GM23338 (cell line): Measurements from ENCODE around the gene SOS2. TPM values are rescaled to one million over a fixed set of nuclear protein-coding genes. Genes with fewer than 3 reads are reported as not detected.

Experiments
- ATAC-seq: fragments of 200-7000 bp; cut with Tn5 transposase; 3 replicates; pipeline ENCODE4 v1.9.1; 2020
- DNase-seq: peaks from one replicate; pipeline ENCODE4 v3.0.0-alpha.2; 2015; ENCODE audit warnings: low spot score
- H2AFZ ChIP-seq: fragments of 200-600 bp; sonication (generic); 2 replicates; pipeline ENCODE4 v1.8.0; 2016; ENCODE audit warnings: antibody characterized with exemption, mild to moderate bottlenecking, moderate library complexity
- H3F3A ChIP-seq: fragments of 200-600 bp; sonication (generic); replicated peaks from 2 replicates; pipeline ENCODE4 v1.8.0; 2017; ENCODE audit warnings: antibody characterized with exemption, mixed run types, low read depth
- H3K27ac ChIP-seq: fragments of 200-600 bp; sonication (generic); 2 replicates; pipeline ENCODE4 v1.6.1; 2016; ENCODE audit warnings: low read depth
- H3K27me3 ChIP-seq: fragments of 200-600 bp; sonication (generic); 2 replicates; pipeline ENCODE4 v1.8.0; 2016; ENCODE audit warnings: mild to moderate bottlenecking, mixed run types, moderate library complexity; ENCODE audit not compliant: insufficient read depth
- H3K36me3 ChIP-seq: fragments of 200-600 bp; sonication (generic); 2 replicates; pipeline ENCODE4 v1.8.0; 2016; ENCODE audit warnings: mild to moderate bottlenecking; ENCODE audit not compliant: insufficient read depth
- H3K4me1 ChIP-seq: fragments of 200-600 bp; sonication (generic); 2 replicates; pipeline ENCODE4 v1.8.0; 2016; ENCODE audit warnings: mild to moderate bottlenecking, moderate library complexity; ENCODE audit not compliant: insufficient read depth
- H3K4me2 ChIP-seq: fragments of 200-600 bp; sonication (generic); 2 replicates; pipeline ENCODE4 v1.7.1; 2017; ENCODE audit warnings: mixed run types
- H3K4me3 ChIP-seq: fragments of 200-600 bp; sonication (generic); 2 replicates; pipeline ENCODE4 v1.6.1; 2016; ENCODE audit warnings: mixed run types
- H3K79me2 ChIP-seq: fragments of 200-600 bp; sonication (generic); replicated peaks from 2 replicates; pipeline ENCODE4 v1.8.0; 2017; ENCODE audit warnings: mild to moderate bottlenecking; ENCODE audit not compliant: insufficient read depth
- H3K9me2 ChIP-seq: fragments of 200-600 bp; sonication (generic); 2 replicates; pipeline ENCODE4 v1.8.0; 2017; ENCODE audit not compliant: insufficient read depth
- H4K20me1 ChIP-seq: fragments of 200-600 bp; sonication (generic); replicated peaks from 2 replicates; pipeline ENCODE4 v1.8.0; 2017; ENCODE audit warnings: mild to moderate bottlenecking; ENCODE audit not compliant: insufficient read depth
- H3K27ac Mint-ChIP-seq: 2 replicates; pipeline ENCODE4 v1.8.0; 2020; ENCODE audit warnings: inconsistent platforms, mild to moderate bottlenecking, moderate library complexity, mixed read lengths
- H3K27me3 Mint-ChIP-seq: 3 replicates; pipeline ENCODE4 v1.8.0; 2022; ENCODE audit warnings: low read depth, mild to moderate bottlenecking, moderate library complexity, mixed read lengths, inconsistent platforms; ENCODE audit not compliant: insufficient read depth, poor library complexity
- H3K36me3 Mint-ChIP-seq: 3 replicates; pipeline ENCODE4 v1.8.0; 2021; ENCODE audit warnings: low read depth, mild to moderate bottlenecking, inconsistent platforms, moderate library complexity, mixed read lengths
- H3K4me1 Mint-ChIP-seq: 3 replicates; pipeline ENCODE4 v1.8.0; 2020; ENCODE audit warnings: mild to moderate bottlenecking, inconsistent platforms, mixed read lengths
- H3K4me3 Mint-ChIP-seq: 3 replicates; pipeline ENCODE4 v1.8.0; 2021; ENCODE audit warnings: moderate library complexity, mild to moderate bottlenecking, inconsistent platforms, mixed read lengths
- H3K9me3 Mint-ChIP-seq: 3 replicates; pipeline ENCODE4 v1.8.0; 2020; ENCODE audit warnings: moderate library complexity, mild to moderate bottlenecking, inconsistent platforms, mixed read lengths
- CREB1 ChIP-seq: fragments of 250-450 bp; sonication (Bioruptor Pico); IDR thresholded peaks from 2 replicates; pipeline ENCODE4 v1.5.0; 2020; ENCODE audit warnings: low read depth, mild to moderate bottlenecking, moderate library complexity
- EZH2 ChIP-seq: fragments of 200-600 bp; sonication (generic); IDR thresholded peaks from one replicate; pipeline ENCODE4 v1.8.0; 2017; ENCODE audit warnings: antibody characterized with exemption, mild to moderate bottlenecking, low read depth; ENCODE audit not compliant: unreplicated experiment
- EZH2phosphoT487 ChIP-seq: fragments of 200-600 bp; sonication (generic); IDR thresholded peaks from one replicate; pipeline ENCODE4 v1.8.1; 2018; ENCODE audit warnings: antibody characterized with exemption; ENCODE audit not compliant: unreplicated experiment
- JUNB ChIP-seq: IDR thresholded peaks from one replicate; pipeline ENCODE4 v1.6.1; 2016; ENCODE audit warnings: antibody characterized with exemption; ENCODE audit not compliant: unreplicated experiment
- NANOG ChIP-seq: IDR thresholded peaks from 2 replicates; pipeline ENCODE4 v1.6.1; 2016; ENCODE audit warnings: antibody characterized with exemption, borderline replicate concordance
- POLR2AphosphoS5 ChIP-seq: IDR thresholded peaks from 2 replicates; pipeline ENCODE4 v1.6.1; 2016; ENCODE audit warnings: antibody characterized with exemption, low read depth
- STAT1 ChIP-seq: IDR thresholded peaks from one replicate; pipeline ENCODE4 v1.6.1; 2016; ENCODE audit warnings: antibody characterized with exemption; ENCODE audit not compliant: unreplicated experiment
- ZNF114 ChIP-seq: fragments of 250-450 bp; sonication (Bioruptor Pico); IDR thresholded peaks from 2 replicates; pipeline ENCODE4 v1.5.0; 2020; ENCODE audit warnings: mild to moderate bottlenecking, moderate library complexity
- ZNF331 ChIP-seq: fragments of 250-450 bp; sonication (Bioruptor Pico); IDR thresholded peaks from 2 replicates; pipeline ENCODE4 v1.5.0; 2020; ENCODE audit warnings: low read depth, mild to moderate bottlenecking, moderate library complexity
- ZNF462 ChIP-seq: fragments of 250-450 bp; sonication (Bioruptor Pico); IDR thresholded peaks from 2 replicates; pipeline ENCODE4 v1.5.0; 2020; ENCODE audit warnings: mild to moderate bottlenecking, moderate library complexity
- polyA plus RNA-seq: library from polyadenylated mRNA; unstranded; fragments of >200 nt; fragmentation: Nextera tagmentation; extraction: Ambion mirVana; gene quantifications from 2 replicates; pipeline ENCODE4 v1.2.1, GENCODE V29; 2016
- total RNA-seq: library from RNA; depleted of rRNA; stranded (reverse); fragments of >200 nt; shearing (Covaris generic); gene quantifications from 2 replicates; pipeline ENCODE4 v1.2.3, GENCODE V29; 2014
- TF ChIP-seq, protein P1 (sequence below): IDR thresholded peaks from one replicate; pipeline ENCODE4 v1.6.1; 2018; ENCODE audit warnings: antibody characterized with exemption; ENCODE audit not compliant: unreplicated experiment
- TF ChIP-seq, protein P2 (sequence below): IDR thresholded peaks from 2 replicates; pipeline ENCODE4 v1.6.1; 2016; ENCODE audit warnings: antibody characterized with exemption
- TF ChIP-seq, protein P3 (sequence below), 2 experiments: fragments of 200-600 bp in 1 of 2; sonication (generic) in 1 of 2; conservative IDR thresholded peaks; 2 replicates each; pipeline versions ENCODE4 v1.5.1 to v1.6.1; 2016 to 2017; ENCODE audit warnings: antibody characterized with exemption in 2 of 2, low read depth in 2 of 2, mild to moderate bottlenecking in 2 of 2, moderate library complexity in 1 of 2

Gene SOS2
- total and polyA plus RNA-seq, 2 experiments from 2014 or later: 3.5 to 11.4 TPM

GRCh38 chr14:50082784-50083466, 148.5 kb downstream of the SOS2 start:
- Histone ChIP-seq H3K4me2 (no peak overlapping the region), H3K27ac (no peak overlapping the region), H3K36me3 (no peaks in the 10 kb centered on the region), H3K79me2 (no peaks in the 10 kb centered on the region), H3K4me1 (peaks cover 10% of the 10 kb centered on the region), H3F3A (no peaks in the 10 kb centered on the region), H2AFZ (peak overlapping the region; percentile 90; the same call in 1 of the 2 replicates), H3K4me3 (no peak overlapping the region), H3K9me2 (no peaks in the 10 kb centered on the region), H4K20me1 (no peaks in the 10 kb centered on the region), H3K27me3 (no peaks in the 10 kb centered on the region)
- TF ChIP-seq, protein P1, sequence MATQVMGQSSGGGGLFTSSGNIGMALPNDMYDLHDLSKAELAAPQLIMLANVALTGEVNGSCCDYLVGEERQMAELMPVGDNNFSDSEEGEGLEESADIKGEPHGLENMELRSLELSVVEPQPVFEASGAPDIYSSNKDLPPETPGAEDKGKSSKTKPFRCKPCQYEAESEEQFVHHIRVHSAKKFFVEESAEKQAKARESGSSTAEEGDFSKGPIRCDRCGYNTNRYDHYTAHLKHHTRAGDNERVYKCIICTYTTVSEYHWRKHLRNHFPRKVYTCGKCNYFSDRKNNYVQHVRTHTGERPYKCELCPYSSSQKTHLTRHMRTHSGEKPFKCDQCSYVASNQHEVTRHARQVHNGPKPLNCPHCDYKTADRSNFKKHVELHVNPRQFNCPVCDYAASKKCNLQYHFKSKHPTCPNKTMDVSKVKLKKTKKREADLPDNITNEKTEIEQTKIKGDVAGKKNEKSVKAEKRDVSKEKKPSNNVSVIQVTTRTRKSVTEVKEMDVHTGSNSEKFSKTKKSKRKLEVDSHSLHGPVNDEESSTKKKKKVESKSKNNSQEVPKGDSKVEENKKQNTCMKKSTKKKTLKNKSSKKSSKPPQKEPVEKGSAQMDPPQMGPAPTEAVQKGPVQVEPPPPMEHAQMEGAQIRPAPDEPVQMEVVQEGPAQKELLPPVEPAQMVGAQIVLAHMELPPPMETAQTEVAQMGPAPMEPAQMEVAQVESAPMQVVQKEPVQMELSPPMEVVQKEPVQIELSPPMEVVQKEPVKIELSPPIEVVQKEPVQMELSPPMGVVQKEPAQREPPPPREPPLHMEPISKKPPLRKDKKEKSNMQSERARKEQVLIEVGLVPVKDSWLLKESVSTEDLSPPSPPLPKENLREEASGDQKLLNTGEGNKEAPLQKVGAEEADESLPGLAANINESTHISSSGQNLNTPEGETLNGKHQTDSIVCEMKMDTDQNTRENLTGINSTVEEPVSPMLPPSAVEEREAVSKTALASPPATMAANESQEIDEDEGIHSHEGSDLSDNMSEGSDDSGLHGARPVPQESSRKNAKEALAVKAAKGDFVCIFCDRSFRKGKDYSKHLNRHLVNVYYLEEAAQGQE: no peak
- TF ChIP-seq, protein P2, sequence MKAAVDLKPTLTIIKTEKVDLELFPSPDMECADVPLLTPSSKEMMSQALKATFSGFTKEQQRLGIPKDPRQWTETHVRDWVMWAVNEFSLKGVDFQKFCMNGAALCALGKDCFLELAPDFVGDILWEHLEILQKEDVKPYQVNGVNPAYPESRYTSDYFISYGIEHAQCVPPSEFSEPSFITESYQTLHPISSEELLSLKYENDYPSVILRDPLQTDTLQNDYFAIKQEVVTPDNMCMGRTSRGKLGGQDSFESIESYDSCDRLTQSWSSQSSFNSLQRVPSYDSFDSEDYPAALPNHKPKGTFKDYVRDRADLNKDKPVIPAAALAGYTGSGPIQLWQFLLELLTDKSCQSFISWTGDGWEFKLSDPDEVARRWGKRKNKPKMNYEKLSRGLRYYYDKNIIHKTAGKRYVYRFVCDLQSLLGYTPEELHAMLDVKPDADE: no peak
- no peak for TF ChIP-seq ZNF462 (CRISPR knock-in tag)
- TF ChIP-seq POLR2AphosphoS5: no peak
- no peak for TF ChIP-seq CREB1 (CRISPR knock-in tag)
- no peak for TF ChIP-seq ZNF331
- no peak for TF ChIP-seq EZH2phosphoT487
- TF ChIP-seq EZH2: no peak
- TF ChIP-seq, protein P3, sequence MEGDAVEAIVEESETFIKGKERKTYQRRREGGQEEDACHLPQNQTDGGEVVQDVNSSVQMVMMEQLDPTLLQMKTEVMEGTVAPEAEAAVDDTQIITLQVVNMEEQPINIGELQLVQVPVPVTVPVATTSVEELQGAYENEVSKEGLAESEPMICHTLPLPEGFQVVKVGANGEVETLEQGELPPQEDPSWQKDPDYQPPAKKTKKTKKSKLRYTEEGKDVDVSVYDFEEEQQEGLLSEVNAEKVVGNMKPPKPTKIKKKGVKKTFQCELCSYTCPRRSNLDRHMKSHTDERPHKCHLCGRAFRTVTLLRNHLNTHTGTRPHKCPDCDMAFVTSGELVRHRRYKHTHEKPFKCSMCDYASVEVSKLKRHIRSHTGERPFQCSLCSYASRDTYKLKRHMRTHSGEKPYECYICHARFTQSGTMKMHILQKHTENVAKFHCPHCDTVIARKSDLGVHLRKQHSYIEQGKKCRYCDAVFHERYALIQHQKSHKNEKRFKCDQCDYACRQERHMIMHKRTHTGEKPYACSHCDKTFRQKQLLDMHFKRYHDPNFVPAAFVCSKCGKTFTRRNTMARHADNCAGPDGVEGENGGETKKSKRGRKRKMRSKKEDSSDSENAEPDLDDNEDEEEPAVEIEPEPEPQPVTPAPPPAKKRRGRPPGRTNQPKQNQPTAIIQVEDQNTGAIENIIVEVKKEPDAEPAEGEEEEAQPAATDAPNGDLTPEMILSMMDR (conservative IDR thresholded peaks at IDR 0.05; ENCODE audit: low read depth in 2 of 2): no peak
- no peak for TF ChIP-seq JUNB
- TF ChIP-seq NANOG: no peak
- no peak for TF ChIP-seq STAT1
- TF ChIP-seq ZNF114 (CRISPR knock-in tag): no peak
- H3K4me3 Mint-ChIP-seq: no peak overlapping the region
- H3K36me3 Mint-ChIP-seq: no peaks in the 10 kb centered on the region
- H3K27ac Mint-ChIP-seq: no peak overlapping the region; the same call in 1 of the 2 replicates
- ATAC-seq: no peak
- peaks cover 4% of the 10 kb centered on the region; the same call in 2 of the 3 replicates for H3K4me1 Mint-ChIP-seq
- H3K27me3 Mint-ChIP-seq: peaks cover 1% of the 10 kb centered on the region
- no peak for DNase-seq
- no peaks in the 10 kb centered on the region for H3K9me3 Mint-ChIP-seq
